SK-N-MC (cell line): ENCODE data around the gene CYP2R1.

Experiments used
- EZH2 ChIP-seq: fragments of 200-600 bp; sonication (generic); IDR thresholded peaks from one replicate; pipeline ENCODE4 v1.6.1; 2017; ENCODE audit warnings: antibody characterized with exemption
- POLR2AphosphoS5 ChIP-seq: IDR thresholded peaks from 2 replicates; pipeline ENCODE4 v1.6.1; 2012; ENCODE audit warnings: mild to moderate bottlenecking, low read depth, low read length, borderline replicate concordance

DNA sequence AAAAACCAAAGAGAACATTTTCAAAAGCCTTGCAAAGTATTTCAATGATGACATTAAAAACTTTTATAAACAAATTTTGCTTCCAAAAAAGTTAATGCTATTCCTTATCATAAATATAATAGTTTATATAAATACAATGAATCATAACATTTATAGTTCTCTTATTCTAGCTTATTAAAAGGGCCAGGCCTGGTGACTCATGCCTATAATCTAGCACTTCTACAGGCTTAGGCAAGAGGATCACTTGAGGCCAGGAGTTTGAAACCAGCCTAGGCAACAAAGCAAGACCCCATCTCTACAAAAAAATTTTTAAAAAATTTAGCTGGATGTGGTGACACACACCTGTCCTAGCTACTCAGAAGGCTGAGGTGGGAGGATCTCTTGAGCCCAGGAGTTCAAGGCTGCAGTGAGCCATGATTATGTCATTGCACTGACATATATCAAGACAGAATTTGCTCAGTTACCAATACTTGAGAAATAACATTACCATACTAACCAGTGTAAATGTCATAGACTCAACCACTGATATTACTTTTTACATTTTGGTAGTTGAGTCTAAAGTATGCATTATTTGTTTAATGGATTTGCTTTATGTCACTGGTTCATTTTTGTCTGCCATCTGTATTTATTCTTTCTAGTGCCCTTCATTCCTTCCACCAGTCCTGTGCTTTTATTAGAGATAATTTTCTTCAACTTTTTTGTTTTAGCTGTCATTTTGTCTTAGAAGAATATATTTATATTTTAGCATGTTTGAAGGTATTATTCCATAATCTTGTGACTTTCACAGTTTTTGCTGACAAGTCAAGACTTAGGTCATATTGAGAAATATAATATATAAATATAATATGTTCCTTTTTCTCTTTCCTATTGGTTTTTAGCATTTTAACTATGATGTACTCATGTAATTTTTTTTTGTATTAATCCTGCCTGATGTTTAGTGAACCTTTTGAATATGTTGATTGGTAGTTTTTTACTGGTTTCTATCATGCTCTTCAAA lies 56.2 kb downstream of the CYP2R1 start:
- TF ChIP-seq EZH2 (no peak), POLR2AphosphoS5 (no peak)
